Activated naive CD8-positive, alpha-beta T cell treated with anti-CD3 and anti-CD28 coated beads, Interleukin-2, amount 50 U/mL, for 24 hours (primary cell): Measurements from ENCODE around the gene EPB41L2.
A peak's percentile ranks its signal among the peaks of the same experiment; 100 is the strongest.

ENCODE experiments used
- ATAC-seq: fragments of 150-1000 bp; cut with Tn5 transposase; one replicate; pipeline ENCODE4 v1.10.0; 2021
- DNase-seq: peaks from one replicate; pipeline ENCODE4 v3.0.0; 2021
- H3K27ac Mint-ChIP-seq: one replicate; pipeline ENCODE4 v1.8.0; 2021; ENCODE audit warnings: mild to moderate bottlenecking, mixed read lengths
- H3K27me3 Mint-ChIP-seq: one replicate; pipeline ENCODE4 v1.8.0; 2021; ENCODE audit warnings: mixed read lengths
- H3K36me3 Mint-ChIP-seq: one replicate; pipeline ENCODE4 v1.8.0; 2021; ENCODE audit warnings: low read depth, mixed read lengths
- H3K4me1 Mint-ChIP-seq: one replicate; pipeline ENCODE4 v1.8.0; 2021; ENCODE audit warnings: mixed read lengths
- H3K4me3 Mint-ChIP-seq: one replicate; pipeline ENCODE4 v1.8.0; 2021; ENCODE audit warnings: mild to moderate bottlenecking, moderate library complexity, mixed read lengths
- H3K9me3 Mint-ChIP-seq: one replicate; pipeline ENCODE4 v1.8.0; 2021; ENCODE audit warnings: mixed read lengths

The EPB41L2 gene

DNA sequence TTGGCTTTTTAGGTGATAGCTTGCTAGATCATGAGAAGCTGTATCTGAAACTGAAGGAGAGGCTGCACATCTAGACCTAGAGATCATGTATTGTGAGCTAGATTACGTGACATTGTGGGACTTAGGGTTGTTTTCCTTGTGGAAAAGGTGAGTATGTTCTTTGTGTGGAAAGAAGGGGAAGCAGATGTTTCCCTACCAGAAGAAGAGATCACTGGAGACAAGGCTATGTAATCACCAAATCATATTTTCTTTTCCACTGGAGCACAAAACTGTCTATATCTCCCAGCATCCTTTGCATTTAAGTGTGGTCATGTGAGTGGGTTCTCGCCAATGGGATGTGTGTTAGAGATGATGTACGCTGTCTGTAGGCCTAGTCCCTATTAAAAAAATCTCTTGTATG is 7.0 kb upstream of the EPB41L2 start:
- no peak for ATAC-seq
- Mint-ChIP-seq H3K27me3 (no peaks in the 10 kb centered on the region), H3K27ac (no peak overlapping the region), H3K4me3 (no peak overlapping the region), H3K36me3 (no peaks in the 10 kb centered on the region), H3K4me1 (peaks cover 4% of the 10 kb centered on the region), H3K9me3 (peaks cover 12% of the 10 kb centered on the region)
- no peak for DNase-seq

DNA sequence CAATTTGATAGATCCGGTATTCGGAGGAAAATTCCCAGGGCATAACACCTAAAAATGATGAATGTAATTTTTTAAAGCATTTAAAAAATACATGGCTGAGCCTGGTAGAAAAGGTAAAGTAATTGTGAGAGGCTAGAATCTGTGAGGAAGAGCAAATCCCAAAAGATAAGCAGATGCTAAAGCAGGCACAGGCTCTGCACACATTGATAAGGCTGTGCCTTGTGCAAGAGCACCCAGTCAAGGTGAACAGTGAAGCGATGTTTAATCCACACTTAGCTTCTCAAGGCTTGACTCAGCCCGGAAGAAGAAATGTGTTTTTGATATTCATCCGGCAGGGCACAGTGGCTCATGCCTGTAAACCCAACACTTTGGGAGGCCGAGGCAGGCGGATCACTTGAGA is 5.1 kb upstream of the EPB41L2 start:
- H3K27ac Mint-ChIP-seq = no peak overlapping the region
- peaks cover 7% of the 10 kb centered on the region for H3K4me1 Mint-ChIP-seq
- no peak for ATAC-seq
- H3K4me3 Mint-ChIP-seq = no peak overlapping the region
- no peaks in the 10 kb centered on the region for H3K36me3 Mint-ChIP-seq
- no peaks in the 10 kb centered on the region for H3K27me3 Mint-ChIP-seq
- H3K9me3 Mint-ChIP-seq = peaks cover 6% of the 10 kb centered on the region
- no peak for DNase-seq

DNA sequence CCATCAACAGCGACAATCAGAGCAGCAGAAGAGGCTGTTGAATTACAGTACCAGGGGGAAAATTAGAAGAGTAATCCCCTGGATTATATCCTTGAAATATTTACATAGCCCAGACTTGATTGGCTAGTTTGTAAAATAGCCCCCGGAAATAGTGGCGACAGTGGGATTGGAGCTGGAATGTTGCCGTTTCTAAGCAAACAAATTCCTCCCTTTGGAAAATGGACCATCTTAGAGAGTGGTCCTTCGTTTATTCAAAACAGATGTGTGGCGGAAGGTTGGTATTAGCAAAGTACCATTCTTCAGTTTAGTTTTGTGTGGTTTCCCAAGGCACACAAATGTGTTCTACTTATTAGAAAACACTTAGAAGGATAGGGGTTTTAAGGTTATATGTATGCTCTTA is 4.5 kb upstream of the EPB41L2 start:
- no peak for DNase-seq
- no peaks in the 10 kb centered on the region for H3K36me3 Mint-ChIP-seq
- H3K4me1 Mint-ChIP-seq = peaks cover 7% of the 10 kb centered on the region
- no peaks in the 10 kb centered on the region for H3K27me3 Mint-ChIP-seq
- no peak overlapping the region for H3K27ac Mint-ChIP-seq
- no peak for ATAC-seq
- no peak overlapping the region for H3K4me3 Mint-ChIP-seq
- H3K9me3 Mint-ChIP-seq = peaks cover 6% of the 10 kb centered on the region

DNA sequence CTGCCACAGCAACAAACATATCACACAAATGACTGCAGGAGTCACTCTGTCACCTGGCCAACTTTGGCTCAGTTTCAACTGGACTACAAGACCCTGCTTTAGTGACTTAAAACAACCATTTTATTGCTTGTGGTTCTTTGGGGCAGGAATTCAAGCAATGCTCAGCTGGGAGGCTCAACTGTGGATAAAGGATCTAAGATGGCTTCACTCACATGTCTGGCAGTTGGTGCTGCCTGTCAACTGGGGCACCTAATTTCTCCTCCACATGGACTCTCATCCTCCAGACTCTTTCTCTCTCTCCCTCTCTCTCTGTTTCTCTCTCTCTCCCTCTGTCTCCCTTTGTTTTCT is 2.8 kb upstream of the EPB41L2 start:
- no peaks in the 10 kb centered on the region for H3K36me3 Mint-ChIP-seq
- H3K4me1 Mint-ChIP-seq = peaks cover 21% of the 10 kb centered on the region
- DNase-seq = no peak
- no peak for ATAC-seq
- no peaks in the 10 kb centered on the region for H3K27me3 Mint-ChIP-seq
- no peak overlapping the region for H3K4me3 Mint-ChIP-seq
- peaks cover 6% of the 10 kb centered on the region for H3K9me3 Mint-ChIP-seq
- H3K27ac Mint-ChIP-seq = no peak overlapping the region

DNA sequence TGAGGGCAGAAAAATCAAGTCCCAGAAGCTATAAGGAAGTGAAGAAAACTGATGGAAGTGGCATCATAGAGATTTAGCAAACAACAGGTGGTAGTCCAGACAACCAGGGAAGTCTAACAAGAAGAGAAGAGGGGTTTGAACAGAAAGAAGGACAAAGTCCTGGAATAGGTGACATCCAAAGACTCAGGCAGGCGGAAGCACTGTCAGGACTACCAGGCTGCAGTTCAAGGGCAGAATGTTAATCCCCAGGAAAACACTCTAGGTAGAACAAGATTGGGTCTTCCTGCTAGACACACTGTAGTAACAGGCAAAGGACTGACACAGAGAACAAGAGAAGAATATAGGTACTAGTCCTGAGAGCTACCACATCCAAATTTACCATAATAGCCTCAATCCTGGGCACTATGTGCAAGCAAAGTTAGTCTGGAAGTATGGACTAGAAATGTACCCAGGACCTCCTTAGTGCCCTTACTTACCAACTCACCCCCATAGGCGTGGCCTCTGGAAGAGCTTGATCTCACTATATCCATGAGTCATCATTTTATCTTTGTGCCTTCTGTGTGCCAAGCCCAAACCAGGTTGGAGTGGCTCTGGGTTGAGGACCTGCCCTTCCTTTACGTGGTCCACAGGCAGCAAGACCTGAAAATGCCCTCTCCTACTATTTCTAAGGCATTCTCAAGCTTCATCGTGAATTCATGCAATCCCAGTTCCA is 2.2 kb upstream of the EPB41L2 start:
- no peak overlapping the region for H3K4me3 Mint-ChIP-seq
- no peaks in the 10 kb centered on the region for H3K36me3 Mint-ChIP-seq
- H3K27me3 Mint-ChIP-seq = no peaks in the 10 kb centered on the region
- no peak for DNase-seq
- no peak for ATAC-seq
- peaks cover 4% of the 10 kb centered on the region for H3K9me3 Mint-ChIP-seq
- no peak overlapping the region for H3K27ac Mint-ChIP-seq
- H3K4me1 Mint-ChIP-seq = peaks cover 26% of the 10 kb centered on the region

DNA sequence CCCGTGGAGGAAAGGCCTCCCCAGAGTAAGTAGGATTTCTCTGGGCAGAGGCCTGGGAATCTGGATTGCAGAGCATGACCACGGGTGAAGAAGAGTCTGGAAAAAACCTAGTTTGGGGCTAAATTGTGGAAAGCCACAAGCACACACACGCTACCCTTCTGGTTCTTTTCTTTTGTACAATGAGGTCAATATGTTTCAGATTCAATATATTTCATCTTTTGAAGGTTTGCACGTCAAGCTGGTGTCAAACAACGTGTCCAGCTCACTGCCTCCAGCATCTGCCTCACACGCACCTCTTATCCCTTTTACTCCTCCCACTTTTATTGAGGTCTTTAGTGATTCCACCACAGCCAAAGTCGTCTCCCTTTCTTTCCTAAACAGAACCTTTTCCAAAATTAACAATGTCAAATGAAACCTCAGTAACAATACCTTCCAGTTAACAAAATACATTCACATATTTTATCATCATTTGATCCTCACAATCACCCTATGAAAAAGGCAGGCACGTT is 773 bp upstream of the EPB41L2 start:
- Mint-ChIP-seq H3K36me3 (no peaks in the 10 kb centered on the region), H3K4me1 (peaks cover 33% of the 10 kb centered on the region), H3K27me3 (no peaks in the 10 kb centered on the region), H3K27ac (peak overlapping the region; percentile 41), H3K9me3 (no peaks in the 10 kb centered on the region), H3K4me3 (peak overlapping the region; percentile 84)
- DNase-seq (peak; percentile 11), ATAC-seq (no peak)

DNA sequence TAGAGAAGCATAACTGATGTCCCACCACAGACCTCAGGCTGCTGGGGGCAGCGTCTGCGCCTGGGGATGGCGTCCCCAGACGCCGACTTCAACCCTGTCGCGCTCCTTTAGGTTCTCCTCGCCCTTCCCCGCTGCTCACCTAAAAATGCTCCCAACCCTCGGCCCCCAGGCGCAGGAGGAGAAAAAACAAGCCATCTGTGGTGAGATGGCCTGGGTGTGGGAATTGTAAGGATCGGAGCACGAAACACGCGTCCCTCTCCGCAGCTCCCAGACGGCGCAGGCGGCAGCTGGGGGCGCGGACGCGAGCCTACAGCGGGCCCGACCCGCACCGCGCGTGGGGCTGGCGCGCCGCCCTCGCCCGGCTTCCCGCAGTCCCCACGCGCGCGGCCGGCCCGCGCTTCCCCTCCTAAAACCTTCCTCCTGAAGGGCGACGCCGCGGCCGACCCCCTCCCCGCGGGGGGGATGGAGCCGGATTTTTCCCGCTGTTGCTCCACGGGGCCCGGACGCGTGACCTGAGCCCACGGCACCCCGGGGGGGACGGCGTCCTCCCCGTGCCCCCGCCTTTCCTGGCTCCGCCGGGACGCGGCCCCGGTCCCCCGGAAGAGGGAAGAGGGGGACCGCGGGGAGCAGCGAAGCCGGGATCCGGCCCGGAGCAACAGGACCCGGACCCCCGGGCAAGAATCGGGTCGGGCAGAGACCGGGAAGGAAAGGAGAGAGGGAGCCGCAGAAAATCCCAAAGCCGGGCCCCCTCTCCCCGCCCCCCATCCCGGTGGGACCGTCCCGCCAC is 611 bp downstream of the EPB41L2 start:
- ATAC-seq (no peak), DNase-seq (peak; percentile 18)
- peak overlapping the region; percentile 76 for H3K27ac Mint-ChIP-seq
- H3K4me1 Mint-ChIP-seq = peaks cover 33% of the 10 kb centered on the region
- H3K4me3 Mint-ChIP-seq = peak overlapping the region; percentile 84
- no peaks in the 10 kb centered on the region for H3K27me3 Mint-ChIP-seq
- peaks cover 9% of the 10 kb centered on the region for H3K9me3 Mint-ChIP-seq
- no peaks in the 10 kb centered on the region for H3K36me3 Mint-ChIP-seq

DNA sequence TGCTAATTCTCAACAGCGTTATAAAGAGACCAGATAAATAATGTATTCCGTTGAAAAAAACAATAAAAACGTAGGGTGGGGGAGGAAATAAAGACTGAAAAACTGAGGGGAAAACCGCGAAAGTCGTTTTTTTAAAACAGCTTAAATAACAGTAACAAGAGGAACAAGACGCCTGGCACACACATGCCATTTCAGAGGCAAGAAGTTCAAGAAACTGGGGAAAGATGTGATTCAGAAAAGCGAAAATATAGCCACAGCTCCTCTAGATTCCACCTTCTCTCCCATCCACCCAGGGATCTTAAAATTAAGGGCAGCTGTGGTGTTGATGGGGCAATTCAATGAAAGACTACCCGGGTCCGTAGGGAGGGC is 1.3 kb downstream of the EPB41L2 start:
- DNase-seq (no peak), ATAC-seq (no peak)
- Mint-ChIP-seq H3K27ac (peak overlapping the region; percentile 43), H3K36me3 (no peaks in the 10 kb centered on the region), H3K9me3 (peaks cover 14% of the 10 kb centered on the region), H3K4me3 (peak overlapping the region; percentile 84), H3K27me3 (no peaks in the 10 kb centered on the region), H3K4me1 (peaks cover 33% of the 10 kb centered on the region)

DNA sequence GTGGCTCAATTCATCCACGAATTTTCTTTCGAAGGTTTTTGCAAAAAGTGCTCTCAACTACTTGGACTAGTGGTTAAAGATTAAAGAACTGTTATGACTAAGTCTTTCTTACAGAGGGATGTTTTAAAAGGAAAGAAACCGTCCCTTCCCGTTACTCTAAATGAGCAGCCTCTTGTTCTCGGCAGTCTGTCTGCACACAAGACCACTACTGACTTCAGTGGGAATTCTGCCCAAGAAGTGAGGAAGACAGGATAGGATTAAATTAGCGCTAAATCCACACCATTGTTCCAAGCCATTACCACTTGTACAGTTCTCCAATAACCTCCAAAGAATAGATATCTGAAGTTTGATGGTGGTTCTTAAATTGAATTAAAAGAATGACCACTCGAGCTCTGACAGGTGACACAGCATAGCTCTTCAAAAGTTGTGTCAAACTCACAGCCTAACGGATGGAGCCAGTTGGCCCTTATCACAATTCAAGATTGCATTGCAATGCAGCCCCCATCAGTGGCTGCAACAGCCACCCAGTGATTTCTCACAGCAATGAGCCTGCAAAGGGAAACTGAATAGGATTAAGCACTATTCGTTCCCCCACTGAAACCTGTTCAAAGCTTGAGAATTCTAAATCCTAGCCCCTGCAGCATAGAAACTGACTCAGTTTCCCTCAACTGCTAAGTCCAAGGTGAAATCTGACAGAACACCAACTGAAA is 1.8 kb downstream of the EPB41L2 start:
- no peaks in the 10 kb centered on the region for H3K27me3 Mint-ChIP-seq
- no peak for ATAC-seq
- H3K27ac Mint-ChIP-seq = peak overlapping the region; percentile 43
- H3K9me3 Mint-ChIP-seq = peaks cover 19% of the 10 kb centered on the region
- H3K4me3 Mint-ChIP-seq = peak overlapping the region; percentile 84
- peaks cover 33% of the 10 kb centered on the region for H3K4me1 Mint-ChIP-seq
- DNase-seq = no peak
- peaks cover 3% of the 10 kb centered on the region for H3K36me3 Mint-ChIP-seq

DNA sequence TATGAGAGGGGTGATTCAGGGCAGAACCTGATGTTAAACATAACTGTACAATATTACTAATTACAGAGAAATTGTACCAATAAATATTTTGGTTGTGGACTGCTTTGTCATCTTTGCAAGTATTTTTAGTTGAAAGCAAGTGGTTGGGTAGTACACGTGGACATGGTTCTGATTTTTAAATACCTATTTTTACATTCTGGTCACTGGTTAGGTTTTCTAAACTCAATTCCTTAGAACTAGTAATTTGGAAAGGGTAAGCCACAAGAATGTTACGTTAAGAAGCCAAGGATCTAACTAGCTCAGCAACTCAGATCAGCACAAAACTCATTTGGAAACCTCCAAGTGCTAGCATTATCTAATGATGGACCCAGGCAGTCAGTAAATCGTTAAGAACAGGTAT is 2.7 kb downstream of the EPB41L2 start:
- H3K9me3 Mint-ChIP-seq = peaks cover 27% of the 10 kb centered on the region
- H3K4me1 Mint-ChIP-seq = peaks cover 33% of the 10 kb centered on the region
- peaks cover 5% of the 10 kb centered on the region for H3K36me3 Mint-ChIP-seq
- DNase-seq = no peak
- no peaks in the 10 kb centered on the region for H3K27me3 Mint-ChIP-seq
- no peak overlapping the region for H3K27ac Mint-ChIP-seq
- no peak overlapping the region for H3K4me3 Mint-ChIP-seq
- no peak for ATAC-seq

DNA sequence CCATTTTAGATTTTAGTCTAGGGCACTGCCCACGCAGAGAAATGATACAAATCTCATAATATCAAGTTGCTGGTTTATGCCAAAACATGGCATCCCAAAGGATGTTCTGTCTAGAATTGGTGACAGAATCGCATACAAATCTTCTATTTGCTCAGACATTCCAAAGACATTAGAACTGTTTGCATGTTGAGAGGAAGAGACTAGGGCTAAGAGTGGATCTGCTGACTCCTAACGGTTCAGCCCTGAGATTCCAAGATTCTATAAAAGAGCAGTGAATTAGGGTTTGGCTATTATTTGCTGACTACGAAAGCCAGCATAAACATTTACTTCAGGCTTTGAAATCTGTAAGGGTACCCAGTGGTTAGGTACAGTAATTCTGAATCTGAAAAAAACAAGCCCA is 3.6 kb downstream of the EPB41L2 start:
- Mint-ChIP-seq H3K36me3 (peaks cover 8% of the 10 kb centered on the region), H3K27ac (no peak overlapping the region), H3K4me3 (no peak overlapping the region), H3K4me1 (peaks cover 33% of the 10 kb centered on the region), H3K27me3 (no peaks in the 10 kb centered on the region), H3K9me3 (peaks cover 35% of the 10 kb centered on the region)
- no peak for DNase-seq
- no peak for ATAC-seq

DNA sequence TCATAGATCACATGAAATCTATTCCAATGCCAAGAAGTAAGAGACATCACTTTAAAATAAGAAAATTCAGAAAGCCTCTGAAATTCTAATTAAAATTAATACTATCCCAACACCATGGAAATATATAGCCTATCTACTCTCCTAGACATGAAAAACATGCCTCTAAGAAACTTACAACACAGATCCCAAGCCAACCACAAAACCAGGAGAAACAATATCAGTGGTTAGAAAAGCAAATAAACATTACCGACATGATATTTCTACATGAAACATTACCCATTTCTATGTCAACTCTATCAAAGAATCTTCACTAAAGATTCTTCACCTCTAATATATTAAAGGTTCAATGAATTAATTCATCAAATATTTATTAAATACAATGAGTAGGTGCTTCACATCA is 4.8 kb downstream of the EPB41L2 start:
- H3K27me3 Mint-ChIP-seq = no peaks in the 10 kb centered on the region
- ATAC-seq (no peak), DNase-seq (no peak)
- peaks cover 15% of the 10 kb centered on the region for H3K36me3 Mint-ChIP-seq
- peaks cover 26% of the 10 kb centered on the region for H3K4me1 Mint-ChIP-seq
- H3K27ac Mint-ChIP-seq = no peak overlapping the region
- no peak overlapping the region for H3K4me3 Mint-ChIP-seq
- H3K9me3 Mint-ChIP-seq = peaks cover 44% of the 10 kb centered on the region

DNA sequence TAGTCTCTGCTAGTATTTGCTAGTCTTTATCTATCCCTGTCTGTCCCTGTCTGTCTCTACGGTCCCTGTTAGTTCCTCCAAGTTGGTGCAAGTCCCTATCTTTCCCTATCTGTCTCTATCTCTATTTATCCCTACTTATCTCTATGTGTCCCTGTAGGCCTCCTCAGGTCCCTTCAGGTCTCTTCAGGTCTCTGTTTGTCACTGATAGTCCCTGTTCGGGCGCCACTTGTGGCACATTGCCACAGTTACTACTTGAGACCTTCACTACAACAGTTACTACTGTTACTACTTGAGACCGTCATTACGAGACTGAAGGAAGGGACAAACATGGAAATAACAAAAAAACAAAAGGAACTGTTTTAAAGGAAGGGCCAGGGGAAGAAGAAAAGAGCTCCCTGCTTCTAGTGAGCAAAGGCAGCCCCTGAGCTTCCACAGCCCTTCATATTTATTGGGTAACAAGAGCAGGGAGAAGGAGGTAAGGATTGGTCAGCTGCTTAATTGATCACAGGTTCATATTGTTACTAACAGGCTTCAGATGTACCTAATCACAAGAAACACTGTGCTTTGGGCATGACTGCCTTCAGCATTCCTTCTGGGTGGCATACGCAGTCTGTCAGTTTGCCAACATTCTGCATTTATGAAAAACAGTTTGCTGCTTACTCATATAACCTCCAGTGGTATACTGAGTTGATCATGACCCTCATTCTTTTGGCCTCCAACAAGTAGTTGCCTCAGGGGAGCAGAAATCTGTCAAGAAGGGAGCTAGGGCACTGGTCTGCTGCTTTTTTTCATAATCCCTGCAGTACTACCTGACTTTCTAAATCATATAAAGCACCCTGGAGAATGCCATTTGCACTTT is 8.4 kb downstream of the EPB41L2 start:
- ATAC-seq (no peak), DNase-seq (no peak)
- Mint-ChIP-seq H3K9me3 (peaks cover 51% of the 10 kb centered on the region), H3K36me3 (peaks cover 25% of the 10 kb centered on the region), H3K27ac (no peak overlapping the region), H3K27me3 (no peaks in the 10 kb centered on the region), H3K4me3 (no peak overlapping the region), H3K4me1 (peaks cover under 1% of the 10 kb centered on the region)

DNA sequence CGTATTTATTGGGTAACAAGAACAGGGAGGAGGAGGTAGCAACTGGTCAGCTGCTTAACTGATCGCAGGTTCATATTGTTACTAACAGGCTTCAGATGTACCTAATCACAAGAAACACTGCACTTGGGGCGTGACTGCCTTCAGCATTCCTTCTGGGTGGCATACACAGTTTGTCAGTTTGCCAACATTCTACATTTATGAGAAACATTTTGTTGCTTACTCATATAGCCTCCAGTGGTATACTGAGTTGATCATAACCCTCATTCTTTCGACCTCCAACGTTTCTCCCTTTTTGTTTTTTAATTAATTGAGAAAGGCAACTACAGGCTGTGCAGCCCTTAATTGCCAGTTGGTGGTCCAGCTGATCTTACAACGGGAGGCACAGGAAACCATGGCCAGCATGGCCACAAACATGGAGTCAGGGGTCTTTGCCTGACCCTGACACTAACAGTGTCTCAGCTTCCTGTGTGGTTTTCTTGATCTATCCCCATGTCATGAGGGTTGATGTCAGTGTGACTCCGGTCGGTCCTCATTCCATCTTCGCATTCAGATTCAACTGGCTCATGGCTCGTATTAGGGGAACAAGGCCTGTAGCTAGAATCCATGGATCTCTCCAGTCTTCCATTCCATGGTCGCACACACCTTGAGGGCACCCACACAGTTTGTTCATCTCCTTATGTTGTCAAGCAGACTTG is 9.4 kb downstream of the EPB41L2 start:
- no peak overlapping the region for H3K27ac Mint-ChIP-seq
- H3K27me3 Mint-ChIP-seq = no peaks in the 10 kb centered on the region
- ATAC-seq (no peak), DNase-seq (no peak)
- H3K36me3 Mint-ChIP-seq = peaks cover 25% of the 10 kb centered on the region
- H3K9me3 Mint-ChIP-seq = peaks cover 51% of the 10 kb centered on the region
- no peaks in the 10 kb centered on the region for H3K4me1 Mint-ChIP-seq
- H3K4me3 Mint-ChIP-seq = no peak overlapping the region
